ENCODE measurements around the gene AZIN2.

DNA sequence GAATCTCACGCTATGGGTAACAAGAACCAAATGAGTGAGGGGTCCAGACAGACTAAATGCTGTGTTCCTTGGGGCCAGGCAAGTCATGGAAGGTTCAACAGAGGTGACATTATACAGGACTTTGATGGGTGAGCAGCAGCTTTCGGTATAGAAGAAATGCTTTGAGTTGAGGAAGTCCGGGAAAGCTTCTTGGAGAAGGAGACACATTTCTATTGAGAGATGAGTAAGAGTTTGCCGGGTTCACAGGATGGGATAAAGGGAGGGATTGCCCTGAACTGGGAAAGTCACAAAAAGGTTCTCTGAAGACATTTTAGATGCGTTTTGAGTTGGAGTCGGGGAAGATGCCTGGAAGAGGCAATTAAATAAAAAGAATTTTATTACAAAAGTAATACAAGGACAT lies 580 bp upstream of the AZIN2 start:
- TF ChIP-seq, protein P1, sequence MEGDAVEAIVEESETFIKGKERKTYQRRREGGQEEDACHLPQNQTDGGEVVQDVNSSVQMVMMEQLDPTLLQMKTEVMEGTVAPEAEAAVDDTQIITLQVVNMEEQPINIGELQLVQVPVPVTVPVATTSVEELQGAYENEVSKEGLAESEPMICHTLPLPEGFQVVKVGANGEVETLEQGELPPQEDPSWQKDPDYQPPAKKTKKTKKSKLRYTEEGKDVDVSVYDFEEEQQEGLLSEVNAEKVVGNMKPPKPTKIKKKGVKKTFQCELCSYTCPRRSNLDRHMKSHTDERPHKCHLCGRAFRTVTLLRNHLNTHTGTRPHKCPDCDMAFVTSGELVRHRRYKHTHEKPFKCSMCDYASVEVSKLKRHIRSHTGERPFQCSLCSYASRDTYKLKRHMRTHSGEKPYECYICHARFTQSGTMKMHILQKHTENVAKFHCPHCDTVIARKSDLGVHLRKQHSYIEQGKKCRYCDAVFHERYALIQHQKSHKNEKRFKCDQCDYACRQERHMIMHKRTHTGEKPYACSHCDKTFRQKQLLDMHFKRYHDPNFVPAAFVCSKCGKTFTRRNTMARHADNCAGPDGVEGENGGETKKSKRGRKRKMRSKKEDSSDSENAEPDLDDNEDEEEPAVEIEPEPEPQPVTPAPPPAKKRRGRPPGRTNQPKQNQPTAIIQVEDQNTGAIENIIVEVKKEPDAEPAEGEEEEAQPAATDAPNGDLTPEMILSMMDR (IDR thresholded peaks at IDR 0.05 in 2 of 3, conservative IDR thresholded peaks at IDR 0.05 in 1 of 3; ENCODE audit: insufficient read depth in 2 of 3, low read depth in 1 of 3, low read length in 3 of 3): no peak
- no peak for TF ChIP-seq ZNF23 (CRISPR knock-in tag; IDR thresholded peaks at IDR 0.05)

Data from K562 (cell line).